Nephron progenitor cell (in vitro differentiated cells): ENCODE measurements around the gene GRM3.

ENCODE experiments used
- DNase-seq: peaks from one replicate; pipeline ENCODE4 v3.0.0; 2021
- H3K27ac Mint-ChIP-seq: 2 replicates; pipeline ENCODE4 v1.8.0; 2021; ENCODE audit warnings: mild to moderate bottlenecking, moderate library complexity, mixed read lengths
- H3K27me3 Mint-ChIP-seq: 2 replicates; pipeline ENCODE4 v1.8.0; 2021; ENCODE audit warnings: mild to moderate bottlenecking, low read depth, mixed read lengths; ENCODE audit not compliant: poor library complexity
- H3K36me3 Mint-ChIP-seq: 2 replicates; pipeline ENCODE4 v1.8.0; 2021; ENCODE audit warnings: low read depth, mixed read lengths
- H3K4me1 Mint-ChIP-seq: 2 replicates; pipeline ENCODE4 v1.8.0; 2021; ENCODE audit warnings: mixed read lengths
- H3K4me3 Mint-ChIP-seq: 2 replicates; pipeline ENCODE4 v1.8.0; 2021; ENCODE audit warnings: mild to moderate bottlenecking, moderate library complexity, mixed read lengths
- H3K9me3 Mint-ChIP-seq: 2 replicates; pipeline ENCODE4 v1.8.0; 2021; ENCODE audit warnings: mild to moderate bottlenecking, moderate library complexity, mixed read lengths
- TF ChIP-seq, protein P1 (sequence below): fragments of 200-600 bp; sonication (generic); IDR thresholded peaks from 2 replicates; pipeline ENCODE4 v1.5.0; 2021; ENCODE audit warnings: antibody characterized with exemption

The GRM3 gene

DNA sequence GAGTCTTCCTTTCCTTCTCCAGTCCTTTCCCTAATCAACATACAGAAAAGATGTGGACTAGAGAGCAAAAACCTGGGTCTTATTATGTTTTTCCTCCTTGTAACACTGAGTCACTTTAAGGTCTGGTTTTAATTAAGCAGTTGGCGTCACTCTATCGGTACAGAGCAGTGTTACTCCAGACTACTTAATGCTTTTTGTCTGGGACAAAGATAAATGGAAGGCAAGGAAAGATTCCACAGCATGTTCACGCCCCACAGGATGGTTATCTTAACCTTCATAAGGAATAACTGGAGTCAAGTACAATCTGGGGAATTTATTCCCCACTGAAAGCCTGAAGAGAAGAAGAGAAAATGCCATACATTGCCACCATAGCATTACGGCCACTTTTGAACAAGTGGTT, 270.0 kb downstream of the GRM3 start:
- H3K9me3 Mint-ChIP-seq = no peaks in the 10 kb centered on the region
- no peak overlapping the region for H3K4me3 Mint-ChIP-seq
- H3K27ac Mint-ChIP-seq = no peak overlapping the region
- H3K4me1 Mint-ChIP-seq = peaks cover 5% of the 10 kb centered on the region
- DNase-seq = no peak
- H3K36me3 Mint-ChIP-seq = peaks cover 43% of the 10 kb centered on the region
- peaks cover 2% of the 10 kb centered on the region for H3K27me3 Mint-ChIP-seq
- TF ChIP-seq, protein P1, sequence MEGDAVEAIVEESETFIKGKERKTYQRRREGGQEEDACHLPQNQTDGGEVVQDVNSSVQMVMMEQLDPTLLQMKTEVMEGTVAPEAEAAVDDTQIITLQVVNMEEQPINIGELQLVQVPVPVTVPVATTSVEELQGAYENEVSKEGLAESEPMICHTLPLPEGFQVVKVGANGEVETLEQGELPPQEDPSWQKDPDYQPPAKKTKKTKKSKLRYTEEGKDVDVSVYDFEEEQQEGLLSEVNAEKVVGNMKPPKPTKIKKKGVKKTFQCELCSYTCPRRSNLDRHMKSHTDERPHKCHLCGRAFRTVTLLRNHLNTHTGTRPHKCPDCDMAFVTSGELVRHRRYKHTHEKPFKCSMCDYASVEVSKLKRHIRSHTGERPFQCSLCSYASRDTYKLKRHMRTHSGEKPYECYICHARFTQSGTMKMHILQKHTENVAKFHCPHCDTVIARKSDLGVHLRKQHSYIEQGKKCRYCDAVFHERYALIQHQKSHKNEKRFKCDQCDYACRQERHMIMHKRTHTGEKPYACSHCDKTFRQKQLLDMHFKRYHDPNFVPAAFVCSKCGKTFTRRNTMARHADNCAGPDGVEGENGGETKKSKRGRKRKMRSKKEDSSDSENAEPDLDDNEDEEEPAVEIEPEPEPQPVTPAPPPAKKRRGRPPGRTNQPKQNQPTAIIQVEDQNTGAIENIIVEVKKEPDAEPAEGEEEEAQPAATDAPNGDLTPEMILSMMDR = no peak
